Measurements from ENCODE around the gene CSF2RB. TPM values are rescaled to one million over a fixed set of nuclear protein-coding genes. Genes with fewer than 3 reads are reported as not detected.

CSF2RB gene
- total RNA-seq, 1 donor from 2014 or later: not detected

DNA sequence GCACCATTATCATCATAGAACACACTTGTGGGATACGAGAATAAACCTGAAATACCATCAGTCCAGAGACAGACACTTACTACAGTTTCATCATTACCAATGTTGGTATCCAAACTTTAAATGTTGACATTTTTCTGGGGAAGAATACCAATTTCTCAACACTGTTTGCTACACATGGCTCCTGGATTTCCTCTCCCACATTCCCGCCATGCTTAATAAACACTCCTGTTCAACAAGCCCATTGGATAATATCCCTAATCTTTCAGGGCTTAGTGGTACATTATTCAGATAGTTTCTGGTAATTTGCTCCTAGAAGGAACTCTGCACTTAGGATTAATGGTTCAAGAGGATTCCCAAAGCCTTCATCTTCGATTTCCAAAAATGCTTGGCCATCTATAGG lies 48.2 kb downstream of the CSF2RB start:
- Mint-ChIP-seq H3K36me3 (ENCODE audit: low read depth) (no peaks in the 10 kb centered on the region), H3K27me3 (ENCODE audit: low read depth) (peaks cover 34% of the 10 kb centered on the region), H3K4me1 (no peaks in the 10 kb centered on the region), H3K4me3 (no peak overlapping the region), H3K27ac (ENCODE audit: unreplicated experiment) (no peak overlapping the region), H3K9me3 (peaks cover 3% of the 10 kb centered on the region)
- no peak for DNase-seq (ENCODE audit: low read depth, low spot score)
- no peak for TF ChIP-seq CTCF (conservative IDR thresholded peaks at IDR 0.05)

DNA sequence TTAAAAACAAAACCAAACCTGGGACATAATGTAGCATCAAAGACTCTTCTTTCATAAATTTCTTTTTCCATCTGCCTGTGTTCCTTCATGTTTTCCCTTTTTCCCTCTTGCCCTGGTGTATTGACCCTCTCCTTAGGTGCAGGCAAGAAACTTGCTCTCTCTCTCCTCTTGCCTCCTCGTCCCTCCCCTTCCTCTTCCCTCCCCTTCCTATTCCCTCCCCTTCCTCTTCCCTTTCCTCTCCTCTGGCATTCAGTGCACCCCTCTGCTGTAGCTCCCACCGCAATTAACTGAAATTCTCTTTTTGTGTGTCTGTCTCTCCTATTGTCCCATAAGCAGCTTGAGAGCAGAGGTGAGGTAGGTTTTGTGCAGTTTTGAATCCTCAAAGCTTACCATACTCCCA lies 49.9 kb downstream of the CSF2RB start:
- no peak overlapping the region for H3K4me3 Mint-ChIP-seq
- peaks cover 32% of the 10 kb centered on the region for H3K27me3 Mint-ChIP-seq (ENCODE audit: low read depth)
- no peaks in the 10 kb centered on the region for H3K4me1 Mint-ChIP-seq
- no peak overlapping the region for H3K27ac Mint-ChIP-seq (ENCODE audit: unreplicated experiment)
- no peaks in the 10 kb centered on the region for H3K36me3 Mint-ChIP-seq (ENCODE audit: low read depth)
- DNase-seq (ENCODE audit: low read depth, low spot score): no peak
- no peaks in the 10 kb centered on the region for H3K9me3 Mint-ChIP-seq
- TF ChIP-seq CTCF (conservative IDR thresholded peaks at IDR 0.05): no peak

DNA sequence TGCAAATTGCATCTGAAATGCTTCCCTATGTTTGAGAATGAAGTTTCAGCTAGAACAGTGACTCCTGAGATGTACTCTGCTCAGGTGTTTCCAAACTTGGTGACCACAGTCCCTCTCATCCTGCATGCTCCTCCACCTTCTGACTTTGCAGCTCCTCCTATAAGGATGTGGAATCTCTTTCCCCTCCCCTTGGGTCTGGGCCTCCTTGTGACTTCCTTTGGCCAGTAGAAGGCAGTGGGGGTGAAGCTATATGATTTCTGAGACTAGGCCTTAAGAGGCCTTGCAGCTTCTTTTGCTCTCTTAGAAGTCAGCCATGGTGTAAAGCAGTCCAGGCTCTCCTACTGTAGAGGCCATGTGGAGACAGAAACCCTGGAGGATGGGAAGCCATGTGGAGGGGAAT lies 50.7 kb downstream of the CSF2RB start:
- Mint-ChIP-seq H3K4me3 (no peak overlapping the region), H3K4me1 (no peaks in the 10 kb centered on the region), H3K36me3 (ENCODE audit: low read depth) (no peaks in the 10 kb centered on the region), H3K27me3 (ENCODE audit: low read depth) (peaks cover 36% of the 10 kb centered on the region), H3K27ac (ENCODE audit: unreplicated experiment) (no peak overlapping the region), H3K9me3 (no peaks in the 10 kb centered on the region)
- no peak for DNase-seq (ENCODE audit: low read depth, low spot score)
- TF ChIP-seq CTCF (conservative IDR thresholded peaks at IDR 0.05): no peak

- TF ChIP-seq CTCF (conservative IDR thresholded peaks at IDR 0.05): no peak
- Mint-ChIP-seq H3K27ac (ENCODE audit: unreplicated experiment) (no peak overlapping the region), H3K27me3 (ENCODE audit: low read depth) (peaks cover 26% of the 10 kb centered on the region), H3K4me3 (no peak overlapping the region), H3K9me3 (no peaks in the 10 kb centered on the region), H3K36me3 (ENCODE audit: low read depth) (no peaks in the 10 kb centered on the region), H3K4me1 (no peaks in the 10 kb centered on the region)
- DNase-seq (ENCODE audit: low read depth, low spot score): no peak
Measured at GRCh38 chr22:36965696-36966095, 52.3 kb downstream of the CSF2RB start.

- Mint-ChIP-seq H3K36me3 (ENCODE audit: low read depth) (no peaks in the 10 kb centered on the region), H3K27me3 (ENCODE audit: low read depth) (peaks cover 16% of the 10 kb centered on the region), H3K9me3 (no peaks in the 10 kb centered on the region), H3K27ac (ENCODE audit: unreplicated experiment) (no peak overlapping the region), H3K4me3 (no peak overlapping the region), H3K4me1 (no peaks in the 10 kb centered on the region)
- TF ChIP-seq CTCF (conservative IDR thresholded peaks at IDR 0.05): no peak
- DNase-seq (ENCODE audit: low read depth, low spot score): no peak
Measured at GRCh38 chr22:36966851-36967540, 53.6 kb downstream of the CSF2RB start.

All from neural crest cell (in vitro differentiated cells).